Naive B cell (primary cell): Measurements from ENCODE around the gene ST6GALNAC3. TPM values are rescaled to one million over a fixed set of nuclear protein-coding genes. Genes with fewer than 3 reads are reported as not detected.
"Not testable (repeated sequence)": the region's sequence is repeated elsewhere in the genome, so short reads cannot be mapped to it uniquely, and the experiment has no call there.

Source experiments
- ATAC-seq, 2 donors: fragments of 150-1000 bp; cut with Tn5 transposase; 2 replicates each; pipeline ENCODE4 v1.10.0; 2021; ENCODE audit warnings: low read depth in 2 of 2, mild to moderate bottlenecking in 2 of 2, moderate library complexity in 2 of 2
- DNase-seq: peaks from one replicate; pipeline ENCODE4 v3.0.0; 2022
- H3K27ac Mint-ChIP-seq, 6 donors: one replicate each; pipeline ENCODE4 v1.8.0; 2020 to 2022; ENCODE audit warnings: mild to moderate bottlenecking in 6 of 6, mixed read lengths in 6 of 6, moderate library complexity in 5 of 6, inconsistent platforms in 2 of 6
- H3K27me3 Mint-ChIP-seq, 3 donors: one replicate each; pipeline ENCODE4 v1.8.0; 2021 to 2022; ENCODE audit warnings: mixed read lengths in 3 of 3, mild to moderate bottlenecking in 1 of 3
- H3K36me3 Mint-ChIP-seq, 2 donors: one replicate each; pipeline ENCODE4 v1.8.0; 2020 to 2022; ENCODE audit warnings: mixed read lengths in 2 of 2, inconsistent platforms in 1 of 2, mild to moderate bottlenecking in 1 of 2
- H3K4me1 Mint-ChIP-seq, 3 donors: one replicate each; pipeline ENCODE4 v1.8.0; 2020 to 2022; ENCODE audit warnings: mixed read lengths in 3 of 3, inconsistent platforms in 1 of 3, mild to moderate bottlenecking in 1 of 3, moderate library complexity in 1 of 3
- H3K4me3 Mint-ChIP-seq, 8 donors: one replicate each; pipeline ENCODE4 v1.8.0; 2020 to 2022; ENCODE audit warnings: mild to moderate bottlenecking in 8 of 8, mixed read lengths in 8 of 8, moderate library complexity in 8 of 8, inconsistent platforms in 2 of 8
- H3K9me3 Mint-ChIP-seq, 7 donors: one replicate each; pipeline ENCODE4 v1.8.0; 2020 to 2022; ENCODE audit warnings: mixed read lengths in 7 of 7, mild to moderate bottlenecking in 5 of 7, inconsistent platforms in 2 of 7, moderate library complexity in 1 of 7
- polyA plus RNA-seq, 6 donors: library from polyadenylated mRNA; unstranded; fragments of 300-500 nt; fragmentation: Illumina TruSeq; gene quantifications; one replicate each; pipeline ENCODE4 v1.2.3, GENCODE V29; 2021; ENCODE audit warnings: low read depth in 6 of 6

Gene ST6GALNAC3
- polyA plus RNA-seq, 6 donors from 2014 or later = 3.8 to 12.9 (median 10.5) TPM

DNA sequence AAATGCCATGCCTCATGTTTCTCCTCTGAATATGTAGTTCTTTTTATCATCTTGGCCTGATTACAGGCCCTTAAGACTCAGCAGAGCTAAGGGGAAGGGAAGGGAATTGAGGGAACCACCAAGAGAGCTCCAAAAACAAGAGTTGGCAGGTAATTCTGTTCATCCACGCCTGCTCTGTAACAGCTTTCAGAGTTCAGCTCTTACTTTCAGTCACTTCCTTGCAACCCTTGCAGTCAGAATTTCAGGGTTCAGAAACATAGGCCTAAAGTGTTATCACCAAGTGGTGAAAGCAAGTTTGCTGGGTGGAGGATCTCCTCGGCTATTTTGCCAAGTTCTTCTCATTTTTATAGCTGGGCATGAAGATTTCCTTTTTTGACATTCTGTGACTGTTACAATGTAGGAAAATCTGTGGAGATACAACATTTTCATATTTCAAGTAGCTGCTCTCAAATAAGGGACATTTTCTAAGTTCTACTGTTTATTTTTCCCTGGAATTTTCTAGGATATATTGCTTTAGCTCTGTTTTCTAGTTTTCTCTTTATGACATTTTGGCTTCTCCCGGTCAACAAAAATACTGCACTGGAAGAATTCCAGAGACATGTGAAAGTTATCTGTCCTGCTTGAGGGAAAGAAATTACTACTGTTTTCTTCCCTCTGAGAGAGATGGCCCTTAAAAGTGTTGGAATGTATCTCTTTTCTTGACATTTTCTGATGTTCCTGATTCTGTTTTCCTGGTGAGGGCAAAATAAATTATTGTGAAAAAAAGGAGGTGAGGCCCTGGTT lies 540.9 kb downstream of the ST6GALNAC3 start:
- Mint-ChIP-seq H3K36me3 (no peaks in the 10 kb centered on the region), H3K9me3 (peaks cover 0 to 4% (median 0%) of the 10 kb centered on the region in 7 donors), H3K27me3 (peaks cover 0 to 4% (median 0%) of the 10 kb centered on the region in 3 donors), H3K4me1 (peaks cover 0 to 4% (median 0%) of the 10 kb centered on the region in 3 donors), H3K4me3 (no peak overlapping the region), H3K27ac (no peak overlapping the region)
- ATAC-seq (no peak), DNase-seq (no peak)

DNA sequence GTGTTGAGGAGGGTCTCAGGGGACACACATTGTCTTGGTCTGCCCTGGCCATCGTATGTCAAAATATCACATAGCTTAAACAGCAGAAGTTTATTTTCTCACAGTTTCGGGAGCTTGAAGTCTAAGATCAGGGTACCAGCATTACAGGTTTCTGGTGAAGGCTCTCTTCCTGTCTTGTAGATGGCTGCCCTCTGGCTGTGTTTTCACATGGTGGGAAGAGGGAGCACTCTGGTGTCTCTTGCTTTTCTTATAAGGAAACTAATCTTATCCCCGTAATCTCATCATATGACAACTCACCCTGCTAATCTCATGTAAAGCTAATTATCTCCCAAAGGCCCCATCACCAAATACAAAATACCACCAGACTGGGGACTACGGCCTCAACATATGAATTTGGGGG lies 545.8 kb downstream of the ST6GALNAC3 start:
- DNase-seq = no peak
- no peaks in the 10 kb centered on the region for H3K4me1 Mint-ChIP-seq
- H3K27ac Mint-ChIP-seq = no peak overlapping the region
- H3K9me3 Mint-ChIP-seq = no peaks in the 10 kb centered on the region
- H3K27me3 Mint-ChIP-seq = peaks cover 0 to 4% (median 0%) of the 10 kb centered on the region in 3 donors
- no peak for ATAC-seq
- H3K4me3 Mint-ChIP-seq = no peak overlapping the region
- H3K36me3 Mint-ChIP-seq = no peaks in the 10 kb centered on the region

GRCh38 chr1:76622774-76623528 lies 548.4 kb downstream of the ST6GALNAC3 start:
- no peak overlapping the region for H3K4me3 Mint-ChIP-seq
- no peak overlapping the region for H3K27ac Mint-ChIP-seq
- no peak for ATAC-seq
- no peaks in the 10 kb centered on the region for H3K4me1 Mint-ChIP-seq
- DNase-seq = no peak
- no peaks in the 10 kb centered on the region for H3K9me3 Mint-ChIP-seq
- peaks cover 0 to 4% (median 0%) of the 10 kb centered on the region in 3 donors for H3K27me3 Mint-ChIP-seq
- H3K36me3 Mint-ChIP-seq = peaks cover 5 to 8% of the 10 kb centered on the region in 2 donors

DNA sequence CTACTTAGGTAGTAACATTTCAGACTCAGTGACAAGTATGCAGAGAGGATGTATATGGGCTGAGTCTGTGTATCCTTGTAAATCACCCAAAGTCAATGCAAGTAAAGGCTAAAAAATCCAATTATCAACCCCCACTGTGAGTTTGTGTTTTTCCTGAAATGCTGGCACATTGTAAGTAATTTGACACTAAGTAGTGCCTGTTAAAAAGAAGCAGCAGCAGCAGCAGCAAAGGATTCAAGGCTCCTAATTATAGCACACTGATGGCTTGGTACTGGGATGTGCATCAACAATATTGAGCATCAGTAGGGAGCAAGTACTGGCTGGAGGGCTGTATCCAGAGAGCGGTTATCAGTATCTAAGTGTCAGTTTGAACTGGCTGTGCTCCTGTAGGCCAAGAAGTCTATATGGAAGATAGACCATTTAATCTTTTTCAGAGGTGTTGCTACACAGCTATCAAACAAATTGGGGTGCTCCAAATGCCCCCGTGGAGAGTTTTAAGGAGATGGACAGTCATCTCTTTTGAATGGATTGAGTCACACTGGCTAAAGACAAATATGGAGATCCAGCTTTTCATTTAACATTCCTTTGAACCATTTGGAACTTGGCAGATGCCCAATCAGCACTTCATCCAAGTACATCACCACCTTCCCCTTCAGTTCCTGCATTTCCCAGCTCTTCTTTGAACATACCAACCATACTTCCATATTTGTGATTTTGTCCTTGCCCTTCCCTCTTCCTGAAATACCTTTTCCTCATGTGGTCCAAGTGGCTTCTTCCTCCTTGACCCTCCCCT lies 551.5 kb downstream of the ST6GALNAC3 start:
- ATAC-seq (no peak), DNase-seq (no peak)
- Mint-ChIP-seq H3K4me3 (no peak overlapping the region), H3K36me3 (peaks cover 15 to 20% of the 10 kb centered on the region in 2 donors), H3K27ac (no peak overlapping the region), H3K27me3 (no peaks in the 10 kb centered on the region), H3K9me3 (peaks cover 0 to 5% (median 0%) of the 10 kb centered on the region in 7 donors), H3K4me1 (no peaks in the 10 kb centered on the region)

DNA sequence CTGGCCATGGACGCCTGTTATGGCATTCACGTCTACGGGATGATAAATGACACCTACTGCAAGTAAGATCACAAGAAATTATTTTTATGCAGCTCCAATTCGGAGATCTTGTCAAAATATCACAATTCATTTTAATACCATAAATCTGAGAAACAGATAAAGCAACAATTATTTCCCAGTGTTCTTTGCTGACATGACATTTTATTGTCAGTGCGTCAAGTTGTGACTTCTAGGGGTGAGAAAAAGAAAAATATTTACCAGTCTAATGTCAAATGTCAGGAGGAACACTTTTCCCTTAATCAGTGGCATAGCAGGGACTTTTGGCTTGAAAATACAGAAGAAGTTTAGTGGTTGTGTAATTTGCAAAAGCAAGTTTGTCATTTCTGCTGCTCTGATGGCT lies 553.0 kb downstream of the ST6GALNAC3 start:
- Mint-ChIP-seq H3K4me1 (no peaks in the 10 kb centered on the region), H3K36me3 (peaks cover 15 to 20% of the 10 kb centered on the region in 2 donors), H3K27ac (no peak overlapping the region), H3K9me3 (peaks cover 0 to 5% (median 0%) of the 10 kb centered on the region in 7 donors), H3K4me3 (no peak overlapping the region), H3K27me3 (no peaks in the 10 kb centered on the region)
- ATAC-seq = no peak
- no peak for DNase-seq

- Mint-ChIP-seq H3K4me1 (no peaks in the 10 kb centered on the region), H3K4me3 (no peak overlapping the region), H3K36me3 (peaks cover 15 to 20% of the 10 kb centered on the region in 2 donors), H3K27me3 (no peaks in the 10 kb centered on the region), H3K27ac (no peak overlapping the region), H3K9me3 (peaks cover 0 to 5% (median 0%) of the 10 kb centered on the region in 7 donors)
- ATAC-seq = no peak
- DNase-seq = no peak
These were observed 553.4 kb downstream of the ST6GALNAC3 start for GRCh38 chr1:76627901-76628300.

DNA sequence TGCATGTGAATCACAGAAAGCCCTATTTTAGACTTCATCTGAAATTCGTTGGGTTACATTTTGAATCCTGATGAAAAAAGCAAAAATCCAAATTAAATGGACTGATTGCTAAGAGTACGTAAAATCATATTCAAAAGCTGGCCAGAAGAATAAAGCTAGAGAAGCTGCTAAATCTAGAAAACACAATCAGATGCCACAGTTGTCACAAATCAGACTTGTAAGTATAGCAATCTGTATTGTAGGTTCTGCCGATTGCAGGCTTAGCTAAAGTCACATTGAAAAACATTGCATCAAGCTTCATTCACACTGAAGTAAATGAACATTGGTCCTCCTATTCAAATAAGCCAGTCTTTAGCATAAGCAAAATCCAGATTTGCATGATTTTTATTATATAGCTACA lies 557.6 kb downstream of the ST6GALNAC3 start:
- Mint-ChIP-seq H3K4me1 (no peaks in the 10 kb centered on the region), H3K36me3 (peaks cover 15 to 32% of the 10 kb centered on the region in 2 donors), H3K4me3 (no peak overlapping the region), H3K9me3 (peaks cover 0 to 5% (median 0%) of the 10 kb centered on the region in 7 donors), H3K27me3 (no peaks in the 10 kb centered on the region), H3K27ac (peak overlapping the region in 1 of 6 donors; percentile 34)
- no peak for DNase-seq
- no peak for ATAC-seq

DNA sequence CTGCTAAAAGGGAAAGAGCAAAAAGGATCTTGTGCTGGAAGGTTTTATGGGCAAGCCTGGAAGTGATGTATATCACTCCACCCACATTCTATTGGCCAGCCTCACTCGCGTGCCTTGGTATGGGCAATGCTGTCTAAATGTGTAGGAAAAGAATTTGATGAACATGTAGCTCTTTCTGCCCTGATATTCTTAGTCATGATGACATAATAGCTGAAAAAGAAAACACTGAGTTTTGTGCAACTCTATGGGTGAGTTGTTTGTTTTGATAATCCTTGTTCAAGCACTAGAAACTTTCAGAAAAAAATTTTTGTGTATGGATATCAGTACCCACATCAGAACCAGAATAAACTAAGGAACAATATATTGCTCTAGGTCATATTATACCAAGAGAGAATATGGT lies 561.2 kb downstream of the ST6GALNAC3 start:
- no peak for ATAC-seq

GRCh38 chr1:76639181-76639580 lies 564.6 kb downstream of the ST6GALNAC3 start:
- peaks cover 0 to 11% (median 2%) of the 10 kb centered on the region in 7 donors for H3K9me3 Mint-ChIP-seq
- H3K36me3 Mint-ChIP-seq = peaks cover 0 to 3% of the 10 kb centered on the region in 2 donors
- ATAC-seq (no peak), DNase-seq (no peak)
- no peak overlapping the region for H3K4me3 Mint-ChIP-seq
- H3K27ac Mint-ChIP-seq = no peak overlapping the region
- no peaks in the 10 kb centered on the region for H3K27me3 Mint-ChIP-seq
- no peaks in the 10 kb centered on the region for H3K4me1 Mint-ChIP-seq

More for the DNA sequence above, 561.2 kb downstream of the ST6GALNAC3 start:
- DNase-seq = no peak
- Mint-ChIP-seq H3K36me3 (peaks cover 0 to 12% of the 10 kb centered on the region in 2 donors), H3K9me3 (peaks cover 0 to 4% (median 0%) of the 10 kb centered on the region in 7 donors), H3K27ac (no peak overlapping the region), H3K27me3 (no peaks in the 10 kb centered on the region), H3K4me1 (no peaks in the 10 kb centered on the region), H3K4me3 (no peak overlapping the region)

DNA sequence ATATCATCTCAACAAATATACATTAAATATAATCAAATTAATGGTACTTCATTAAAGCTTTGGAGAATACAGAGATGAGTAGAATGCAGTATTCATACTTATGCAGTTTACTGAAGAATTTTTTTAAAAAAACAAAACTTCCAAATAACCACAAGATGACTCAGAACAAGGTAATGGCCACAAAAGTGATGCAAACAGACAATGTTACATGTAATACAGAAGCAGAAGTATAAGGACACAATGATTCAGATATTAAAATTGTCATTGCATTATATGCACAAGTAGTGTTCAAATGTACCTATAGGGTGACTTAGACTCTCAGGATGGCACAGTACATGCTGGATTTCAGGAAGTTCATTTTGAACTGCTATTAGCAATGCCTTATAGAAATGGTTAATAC lies 565.5 kb downstream of the ST6GALNAC3 start:
- no peak for ATAC-seq
- Mint-ChIP-seq H3K4me3 (no peak overlapping the region), H3K27ac (peak overlapping the region in 1 of 6 donors; percentile 16), H3K36me3 (no peaks in the 10 kb centered on the region), H3K4me1 (no peaks in the 10 kb centered on the region), H3K9me3 (peaks cover 0 to 9% (median 2%) of the 10 kb centered on the region in 7 donors), H3K27me3 (peaks cover 0 to 5% (median 0%) of the 10 kb centered on the region in 3 donors)
- no peak for DNase-seq

- H3K27me3 Mint-ChIP-seq = peaks cover 0 to 5% (median 0%) of the 10 kb centered on the region in 3 donors
- H3K36me3 Mint-ChIP-seq = peaks cover 0 to 2% of the 10 kb centered on the region in 2 donors
- H3K27ac Mint-ChIP-seq = no peak overlapping the region
- no peak for ATAC-seq
- H3K4me3 Mint-ChIP-seq = no peak overlapping the region
- peaks cover 0 to 7% (median 2%) of the 10 kb centered on the region in 7 donors for H3K9me3 Mint-ChIP-seq
- DNase-seq = no peak
- no peaks in the 10 kb centered on the region for H3K4me1 Mint-ChIP-seq
These were observed 566.2 kb downstream of the ST6GALNAC3 start for GRCh38 chr1:76640723-76641122.

- H3K4me1 Mint-ChIP-seq = no peaks in the 10 kb centered on the region
- peaks cover 0 to 9% of the 10 kb centered on the region in 2 donors for H3K36me3 Mint-ChIP-seq
- no peak overlapping the region for H3K27ac Mint-ChIP-seq
- ATAC-seq = no peak
- peaks cover 0 to 5% (median 0%) of the 10 kb centered on the region in 3 donors for H3K27me3 Mint-ChIP-seq
- H3K9me3 Mint-ChIP-seq = peaks cover 0 to 14% (median 3%) of the 10 kb centered on the region in 7 donors
- no peak for DNase-seq
- H3K4me3 Mint-ChIP-seq = no peak overlapping the region
These were observed 569.6 kb downstream of the ST6GALNAC3 start for GRCh38 chr1:76644139-76644538.

DNA sequence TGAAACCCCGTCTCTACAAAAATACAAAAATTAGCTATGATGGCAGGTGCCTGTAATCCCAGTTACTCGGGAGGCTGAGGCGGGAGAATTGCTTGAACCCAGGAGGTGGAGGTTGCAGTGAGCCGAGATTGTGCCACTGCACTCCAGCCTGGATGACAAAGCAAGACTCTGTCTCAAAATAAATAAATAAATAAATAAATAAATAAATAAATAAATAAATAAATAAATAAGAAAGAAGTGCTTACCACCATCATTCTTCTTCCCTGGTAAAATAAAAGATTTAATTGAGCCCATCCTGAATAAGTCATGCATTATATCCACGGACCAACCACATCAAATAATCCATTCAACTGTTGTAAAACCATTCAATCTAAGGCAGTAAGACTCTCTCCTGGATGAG lies 578.3 kb downstream of the ST6GALNAC3 start:
- not testable (repeated sequence) for ATAC-seq, H3K36me3 Mint-ChIP-seq, DNase-seq, H3K4me3 Mint-ChIP-seq, H3K4me1 Mint-ChIP-seq, H3K27ac Mint-ChIP-seq
- H3K27me3 Mint-ChIP-seq = peaks cover 0 to 14% (median 3%) of the 10 kb centered on the region in 3 donors
- H3K9me3 Mint-ChIP-seq = peaks cover 5 to 30% (median 15%) of the 10 kb centered on the region in 7 donors
